ENCODE measurements around the gene NALCN. TPM values are rescaled to one million over a fixed set of nuclear protein-coding genes. Genes with fewer than 3 reads are reported as not detected.

The NALCN gene
- total and polyA plus RNA-seq, 7 donors = 0.04 to 0.49 (median 0.21) TPM; not detected in 1

- Histone ChIP-seq H3K9me3 (no peaks in the 10 kb centered on the region), H3K4me3 (no peak overlapping the region), H3K4me1 (no peaks in the 10 kb centered on the region), H3K36me3 (ENCODE audit: insufficient read depth in 1 of 2, low read depth in 1 of 2) (no peaks in the 10 kb centered on the region), H3K27me3 (ENCODE audit: insufficient read depth in 3 of 3, low read length in 2 of 3) (peaks cover 0 to 16% (median 2%) of the 10 kb centered on the region in 3 donors), H3K27ac (no peak overlapping the region)
- DNase-seq (no peak), ATAC-seq (no peak)
- intact Hi-C loops (cut with DNase I) = no loop called here
- 45 to 71% (median 50%) methylated on average over 2 of the region's 2 CpGs for WGBS, 3 donors
- no peak for TF ChIP-seq CTCF (IDR thresholded peaks at IDR 0.05)
Measured at GRCh38 chr13:101454767-101455166, 38.5 kb upstream of the NALCN start.

- no peak for TF ChIP-seq CTCF (IDR thresholded peaks at IDR 0.05)
- Histone ChIP-seq H3K9me3 (no peaks in the 10 kb centered on the region), H3K4me3 (peak overlapping the region; percentile 54), H3K36me3 (ENCODE audit: insufficient read depth in 1 of 2, low read depth in 1 of 2) (no peaks in the 10 kb centered on the region), H3K27ac (no peak overlapping the region), H3K4me1 (no peaks in the 10 kb centered on the region), H3K27me3 (ENCODE audit: insufficient read depth in 3 of 3, low read length in 2 of 3) (peaks cover 0 to 16% (median 2%) of the 10 kb centered on the region in 3 donors)
- DNase-seq (no peak), ATAC-seq (peak in 2 of 4 donors; percentile 45 to 53)
- intact Hi-C loops (cut with DNase I) = no loop called here
- 7 to 12% (median 9%) methylated on average over 32 to 41 of the region's 41 CpGs for WGBS, 3 donors
Measured at GRCh38 chr13:101453784-101454201, 37.5 kb upstream of the NALCN start.

- H3K9me3 ChIP-seq = no peaks in the 10 kb centered on the region
- ATAC-seq (peak in 2 of 4 donors; percentile 31 to 61), DNase-seq (peak; percentile 23 to 61)
- H3K27ac ChIP-seq = no peak within 1 kb of the TSS
- H3K36me3 ChIP-seq (ENCODE audit: insufficient read depth in 1 of 2, low read depth in 1 of 2) = no peaks in the 10 kb centered on the region
- peak within 1 kb of the TSS; percentile 54 for H3K4me3 ChIP-seq
- no peak for TF ChIP-seq CTCF (IDR thresholded peaks at IDR 0.05)
- intact Hi-C loops (cut with DNase I) = no loop called here
- no peaks in the 10 kb centered on the region for H3K4me1 ChIP-seq
- WGBS, 3 donors = 14 to 36% (median 21%) methylated on average over 18 of the region's 18 CpGs
- peaks cover 0 to 16% (median 2%) of the 10 kb centered on the region in 3 donors for H3K27me3 ChIP-seq (ENCODE audit: insufficient read depth in 3 of 3, low read length in 2 of 3)
Measured at GRCh38 chr13:101452519-101453485, 36.5 kb upstream of the NALCN start, which contains the start of gene ITGBL1. TSS of gene ITGBL1 (plus strand) at chr13:101452675. CDS start at chr13:101452834, 159 bp downstream.

GRCh38 chr13:101451641-101452040, 35.3 kb upstream of the NALCN start:
- DNase-seq = no peak
- no peak for ATAC-seq
- Histone ChIP-seq H3K27me3 (ENCODE audit: insufficient read depth in 3 of 3, low read length in 2 of 3) (peaks cover 0 to 16% (median 2%) of the 10 kb centered on the region in 3 donors), H3K9me3 (no peaks in the 10 kb centered on the region), H3K36me3 (ENCODE audit: insufficient read depth in 1 of 2, low read depth in 1 of 2) (no peaks in the 10 kb centered on the region), H3K27ac (no peak overlapping the region), H3K4me3 (no peak overlapping the region), H3K4me1 (no peaks in the 10 kb centered on the region)
- no peak for TF ChIP-seq CTCF (IDR thresholded peaks at IDR 0.05)
- intact Hi-C loops (cut with DNase I) = no loop called here
